ENCODE data around the gene KRTAP3-2.
A peak's percentile ranks its signal among the peaks of the same experiment; 100 is the strongest.
"Not testable (repeated sequence)": the region's sequence is repeated elsewhere in the genome, so short reads cannot be mapped to it uniquely, and the experiment has no call there.

The KRTAP3-2 gene

DNA sequence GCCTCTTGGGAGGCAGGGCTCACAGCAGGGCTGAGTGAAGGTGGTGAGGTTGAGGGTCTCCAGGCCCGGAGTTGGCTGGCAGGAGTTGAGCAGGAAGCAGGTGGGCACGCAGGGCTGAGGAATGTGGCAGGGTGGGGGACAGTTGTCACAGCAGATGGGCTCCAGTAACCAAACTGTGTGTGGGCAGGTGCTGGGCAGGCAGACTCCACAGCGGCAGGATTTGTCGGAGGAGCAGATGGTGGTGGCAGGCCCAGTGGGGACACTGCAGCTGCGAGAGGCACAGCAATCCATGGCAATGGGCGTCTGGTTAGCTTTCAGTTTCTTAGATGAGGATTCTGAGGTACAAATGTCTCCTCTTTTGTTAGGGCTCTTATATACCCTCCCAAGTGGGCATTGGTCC lies at the start of gene KRTAP3-2:
KRTAP3-2 (minus strand) TSS at position 344 of the 400 bp plus-strand sequence; CDS start at position 291, 53 bp downstream.
- not testable (repeated sequence) for DNase-seq (ENCODE audit: low read depth)

DNA sequence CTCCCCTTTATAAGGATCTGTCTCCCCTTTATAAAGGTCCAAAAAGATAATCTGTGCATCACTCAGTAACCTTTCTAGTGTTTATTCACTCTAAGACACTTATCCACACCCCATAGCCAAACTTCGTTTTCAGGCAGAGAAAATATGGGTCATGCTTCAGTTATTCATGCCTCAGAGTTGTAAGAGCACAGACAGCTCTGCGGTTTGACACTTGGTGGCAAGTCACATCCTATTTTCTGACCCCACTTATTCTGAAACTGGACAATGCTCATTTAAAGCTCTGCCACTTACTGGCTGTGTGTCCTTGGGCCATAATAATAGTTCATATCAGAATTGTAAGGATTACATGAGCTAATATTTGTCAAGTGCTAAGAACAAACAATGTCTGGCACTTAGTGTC lies 49.4 kb upstream of the KRTAP3-2 start:
- DNase-seq (ENCODE audit: low read depth), result no peak

GRCh38 chr17:41048441-41048840 lies 48.7 kb upstream of the KRTAP3-2 start:
- no peak for DNase-seq (ENCODE audit: low read depth)

GRCh38 chr17:41046735-41047465 lies 47.2 kb upstream of the KRTAP3-2 start, which contains the start of gene KRTAP2-1:
KRTAP2-1 (minus strand) TSS chr17:41047316; CDS start chr17:41047267, 49 bp downstream.
- not testable (repeated sequence) for DNase-seq (ENCODE audit: low read depth)

- no peak for DNase-seq (ENCODE audit: low read depth)
These were observed 43.2 kb upstream of the KRTAP3-2 start for GRCh38 chr17:41042953-41043352.

GRCh38 chr17:41040783-41041571 lies 41.3 kb upstream of the KRTAP3-2 start, which contains the start of gene KRTAP1-1:
KRTAP1-1 (minus strand) TSS chr17:41041450; CDS start chr17:41041397, 53 bp downstream.
- DNase-seq (ENCODE audit: low read depth), result not testable (repeated sequence)

DNA sequence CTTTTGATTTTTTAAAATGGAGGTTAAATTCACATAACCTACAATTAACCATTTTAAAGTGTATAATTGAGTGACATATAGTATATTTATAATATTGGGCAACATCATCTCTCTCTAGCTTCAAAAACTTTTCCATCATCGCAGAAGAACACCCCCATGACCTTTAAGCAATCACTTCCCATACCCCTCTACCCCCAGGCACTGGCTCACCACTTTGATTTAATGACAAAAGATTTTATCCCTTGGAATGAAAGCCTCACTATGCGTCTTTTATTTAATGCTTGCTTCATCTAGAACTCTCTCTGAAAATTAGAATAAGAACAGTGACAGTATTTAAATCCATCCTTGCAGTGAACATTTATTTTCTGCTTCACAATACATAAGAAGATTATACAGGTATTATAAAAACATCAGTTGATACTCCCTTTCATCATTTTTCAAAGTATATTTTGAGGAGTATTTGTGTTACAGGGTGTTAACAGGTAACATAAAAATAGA lies 38.2 kb upstream of the KRTAP3-2 start:
- DNase-seq (ENCODE audit: low read depth), result no peak

- not testable (repeated sequence) for DNase-seq (ENCODE audit: low read depth)
These were observed 34.7 kb upstream of the KRTAP3-2 start, which contains the start of gene KRTAP1-3 for GRCh38 chr17:41034346-41034935. KRTAP1-3 (minus strand) TSS chr17:41034874; CDS start chr17:41034821, 53 bp downstream.

DNA sequence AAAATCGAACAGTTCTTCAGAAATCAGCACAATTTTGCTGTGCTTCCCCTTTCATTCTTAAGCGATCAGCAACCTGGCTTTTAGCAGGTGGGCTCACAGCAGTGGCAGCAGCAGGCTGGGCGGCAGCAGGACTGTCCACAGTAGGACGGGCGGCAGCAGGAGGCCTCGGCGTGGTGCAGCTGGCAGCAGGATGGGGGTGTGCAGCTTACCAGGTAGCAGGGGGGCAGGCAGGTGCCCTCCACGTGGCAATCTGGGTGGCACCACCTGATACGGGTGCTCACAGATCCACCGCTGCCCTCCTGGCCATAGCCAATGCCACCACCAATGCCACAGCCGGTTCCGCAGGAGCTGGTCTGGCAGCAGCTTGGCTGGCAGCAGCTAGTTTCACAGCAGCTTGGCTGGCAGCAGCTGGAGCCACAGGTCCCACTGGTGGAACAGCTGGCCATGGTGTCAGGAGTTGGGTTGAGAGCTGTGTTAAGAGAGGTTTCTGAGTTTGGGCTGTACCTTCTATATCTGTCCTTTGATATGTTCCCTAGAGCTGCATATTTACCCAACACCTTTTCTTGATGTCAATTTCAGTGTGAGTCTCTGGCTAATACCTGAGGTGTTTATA lies 30.0 kb upstream of the KRTAP3-2 start, which contains the start of gene KRTAP1-4:
KRTAP1-4 (minus strand) TSS at position 563 of the 613 bp plus-strand sequence; CDS start at position 446, 117 bp downstream.
- no peak for DNase-seq (ENCODE audit: low read depth)

DNA sequence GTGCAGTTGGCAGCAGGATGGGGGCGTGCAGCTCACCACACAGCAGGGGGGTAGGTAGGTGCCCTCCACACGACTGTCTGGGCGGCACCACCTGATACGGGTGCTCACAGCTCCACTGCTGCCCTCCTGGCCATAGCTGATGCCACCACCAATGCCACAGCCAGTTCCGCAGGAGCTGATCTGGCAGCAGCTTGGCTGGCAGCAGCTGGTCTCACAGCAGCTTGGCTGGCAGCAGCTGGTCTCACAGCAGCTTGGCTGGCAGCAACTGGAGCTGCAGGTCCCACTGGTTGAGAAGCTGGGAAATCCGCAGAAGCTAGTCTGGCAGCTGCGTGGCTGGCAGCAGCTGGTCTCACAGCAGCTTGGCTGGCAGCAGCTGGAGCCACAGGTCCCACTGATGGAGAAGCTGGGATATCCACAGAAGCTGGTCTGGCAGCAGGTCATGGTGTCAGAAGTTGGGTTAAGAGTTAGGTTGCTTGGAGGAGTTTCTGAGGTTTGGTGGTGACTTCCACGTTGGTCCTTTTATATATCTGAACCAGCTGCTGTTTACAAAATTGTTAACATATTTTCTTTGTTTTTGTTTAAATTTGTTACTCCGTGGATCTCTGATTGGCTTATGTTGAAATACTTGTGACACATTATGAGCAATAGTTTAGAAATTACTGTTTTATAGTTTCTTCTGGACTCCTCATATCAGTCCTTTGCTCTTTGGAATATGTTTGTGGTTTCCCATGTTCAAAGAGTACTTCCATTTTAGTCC lies 27.2 kb upstream of the KRTAP3-2 start, which contains the start of gene KRTAP1-5:
KRTAP1-5 (minus strand) TSS at position 494 of the 757 bp plus-strand sequence; CDS start at position 441, 53 bp downstream.
- peak; percentile 80 for DNase-seq (ENCODE audit: low read depth)

- DNase-seq (ENCODE audit: low read depth), result peak; percentile 24
These were observed 25.0 kb upstream of the KRTAP3-2 start for GRCh38 chr17:41024697-41025096.

- no peak for DNase-seq (ENCODE audit: low read depth)
These were observed 20.6 kb upstream of the KRTAP3-2 start for GRCh38 chr17:41020336-41020735.

GRCh38 chr17:41019415-41019814 lies 19.7 kb upstream of the KRTAP3-2 start:
- DNase-seq (ENCODE audit: low read depth), result no peak

- no peak for DNase-seq (ENCODE audit: low read depth)
These were observed 18.8 kb upstream of the KRTAP3-2 start for GRCh38 chr17:41018541-41018940.

- no peak for DNase-seq (ENCODE audit: low read depth)
These were observed 17.0 kb upstream of the KRTAP3-2 start for GRCh38 chr17:41016578-41017215.

- no peak for DNase-seq (ENCODE audit: low read depth)
These were observed 15.7 kb upstream of the KRTAP3-2 start for GRCh38 chr17:41015454-41015853.

- peak; percentile 69 for DNase-seq (ENCODE audit: low read depth)
These were observed 13.9 kb upstream of the KRTAP3-2 start for GRCh38 chr17:41013606-41014005.

GRCh38 chr17:41013181-41013580 lies 13.5 kb upstream of the KRTAP3-2 start:
- DNase-seq (ENCODE audit: low read depth), result peak; percentile 72

DNA sequence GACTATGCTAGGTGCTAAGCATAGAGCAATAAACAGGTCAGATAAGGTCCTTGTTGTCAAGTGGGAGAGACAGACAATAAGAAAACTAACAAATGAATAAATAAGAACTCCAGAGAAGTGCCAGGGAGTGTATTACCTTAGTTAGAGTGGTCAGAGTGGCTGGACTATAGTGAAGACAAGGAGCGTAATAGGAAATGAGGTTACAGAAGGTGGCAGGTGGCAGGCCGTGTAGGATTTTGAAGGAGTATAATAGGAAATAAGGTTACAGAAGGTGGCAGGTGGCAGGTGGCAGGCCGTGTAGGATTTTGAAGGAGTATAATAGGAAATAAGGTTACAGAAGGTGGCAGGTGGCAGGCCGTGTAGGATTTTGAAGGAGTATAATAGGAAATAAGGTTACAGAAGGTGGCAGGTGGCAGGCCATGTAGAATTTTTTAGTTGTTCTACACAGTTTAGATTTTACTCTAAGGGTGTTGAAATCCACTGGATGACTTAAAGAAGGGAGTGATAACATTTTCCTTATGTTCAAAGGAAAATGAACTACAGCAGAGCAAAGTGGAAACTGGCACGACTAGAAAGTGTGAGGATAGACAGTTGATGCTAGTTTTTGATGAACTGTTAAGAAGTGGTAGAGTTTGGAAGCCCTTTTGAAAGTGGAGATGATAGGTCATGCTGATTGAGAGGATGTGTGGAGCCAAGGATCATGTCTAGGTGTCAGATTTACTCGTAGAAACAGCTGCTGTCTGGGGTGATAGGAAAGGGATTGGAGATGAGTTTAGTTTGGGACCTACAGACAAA lies 12.8 kb upstream of the KRTAP3-2 start:
- DNase-seq (ENCODE audit: low read depth), result no peak

All from GM04504 (cell line).